HG03558 (cell line): ENCODE data around the gene KIAA0753.
"Not testable (repeated sequence)": the region's sequence is repeated elsewhere in the genome, so short reads cannot be mapped to it uniquely, and the experiment has no call there.

Experiments used
- ATAC-seq: cut with Tn5 transposase; IDR thresholded peaks from one replicate; pipeline ENCODE4 v1.9.1; 2021; ENCODE audit warnings: moderate number of reproducible peaks; ENCODE audit not compliant: unreplicated experiment; ENCODE audit errors: extremely low read depth

Gene KIAA0753

DNA sequence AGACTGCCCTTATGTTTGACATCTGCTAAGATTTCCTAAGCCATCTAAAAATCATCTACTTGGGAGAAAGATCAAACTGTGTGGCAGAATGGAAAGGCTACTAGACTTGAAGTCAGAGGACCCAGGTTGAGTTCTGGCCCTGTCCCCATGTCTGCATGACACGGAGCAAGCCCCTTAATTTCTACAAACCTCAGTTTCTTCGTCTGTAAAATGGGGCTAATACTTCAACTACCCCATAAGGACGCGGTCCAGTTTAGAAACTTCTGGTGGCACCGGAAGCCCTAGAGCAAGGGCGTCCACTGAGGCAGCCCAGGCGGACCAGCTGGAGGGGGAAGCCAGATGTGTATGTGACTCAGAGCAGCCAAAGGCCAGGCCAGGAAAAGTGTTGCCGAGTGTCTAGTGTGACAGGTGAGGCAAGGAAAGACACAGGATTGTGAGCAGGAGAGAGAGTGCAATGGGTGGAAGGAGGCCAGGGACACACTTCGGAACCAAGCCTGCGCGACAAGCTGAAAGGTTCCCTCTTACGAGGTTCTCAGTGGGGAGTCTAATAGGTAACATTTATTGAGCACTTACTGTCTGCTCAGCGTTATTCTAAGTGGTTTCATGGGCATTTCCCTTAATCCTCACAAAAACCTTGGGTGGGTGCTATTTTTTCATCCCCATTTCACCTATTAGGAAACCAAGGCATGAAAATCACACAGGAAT, 66.4 kb downstream of the KIAA0753 start:
- ATAC-seq = no peak

DNA sequence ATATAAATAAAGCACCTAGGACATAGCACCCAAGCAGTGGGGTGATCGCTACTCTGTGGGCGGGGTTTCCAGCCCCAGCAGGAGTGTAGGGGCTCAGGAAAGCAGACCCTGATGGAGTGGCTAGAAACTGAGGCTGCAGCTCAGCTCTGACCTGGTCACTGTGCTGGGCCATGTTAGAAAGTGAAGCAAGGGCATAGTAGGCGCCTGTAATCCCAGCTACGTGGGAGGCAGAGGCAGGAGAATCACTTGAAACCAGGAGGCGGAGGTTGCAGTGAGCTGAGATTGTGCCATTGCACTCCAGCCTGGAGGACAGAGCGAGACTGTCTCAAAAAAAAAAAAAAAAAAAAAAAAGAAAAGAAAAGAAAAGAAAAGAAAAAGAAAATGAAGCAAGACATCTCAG, 67.0 kb downstream of the KIAA0753 start:
- not testable (repeated sequence) for ATAC-seq

DNA sequence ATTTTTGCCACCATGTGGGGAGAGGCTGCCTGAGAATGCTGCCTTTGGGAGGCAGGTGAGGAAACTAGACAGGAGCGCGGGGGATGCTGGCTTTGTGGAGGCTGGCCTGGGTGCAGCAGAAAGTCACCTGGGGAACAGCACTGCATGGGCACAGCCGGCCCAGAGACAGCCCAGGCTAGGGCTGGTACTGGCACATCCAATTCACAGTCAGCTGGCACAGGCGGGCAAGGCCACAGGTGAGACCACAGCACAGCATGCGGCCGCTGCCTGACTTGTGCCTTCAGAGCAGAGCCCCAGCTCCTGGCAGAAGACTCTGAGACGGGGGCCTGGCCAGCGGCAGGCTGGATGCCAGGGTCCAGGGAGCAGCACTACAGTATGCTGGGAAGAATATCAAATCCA, 67.5 kb downstream of the KIAA0753 start:
- no peak for ATAC-seq

GRCh38 chr17:6571452-6571781, 69.1 kb downstream of the KIAA0753 start:
- no peak for ATAC-seq

DNA sequence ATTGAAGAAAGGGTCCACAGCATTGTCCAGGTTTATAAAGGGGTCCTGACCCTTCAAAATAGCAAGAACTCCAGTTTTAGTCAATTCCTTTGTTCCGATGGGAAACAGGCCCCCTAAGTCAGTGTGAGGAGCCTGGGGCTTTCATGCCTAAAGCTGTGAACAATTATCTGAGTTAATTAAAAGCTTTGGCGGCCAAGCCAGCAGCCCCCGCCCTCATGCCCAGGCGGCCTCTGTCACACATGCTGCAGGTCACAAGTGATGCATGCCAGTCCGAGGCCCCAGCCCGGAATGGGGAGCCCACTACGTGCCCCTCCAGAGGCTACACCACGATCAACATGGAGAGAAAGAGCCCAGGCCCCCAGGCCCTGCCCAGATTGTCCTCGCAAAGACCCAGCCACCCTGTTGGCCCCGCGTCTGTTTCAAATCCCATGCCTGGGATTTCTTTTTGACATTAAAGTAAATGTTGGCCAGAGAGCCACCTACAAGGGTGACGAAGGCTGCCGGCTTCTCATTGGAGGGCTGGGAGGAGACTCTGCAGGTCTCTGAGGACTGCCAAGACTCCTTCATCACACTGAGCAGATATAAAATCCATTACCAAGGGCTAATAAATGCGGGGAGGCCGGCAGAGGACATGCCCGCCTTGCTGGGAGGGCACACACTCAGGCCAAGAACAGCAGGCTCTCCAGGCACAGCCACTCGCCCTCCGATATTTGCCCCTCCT, 69.6 kb downstream of the KIAA0753 start:
- ATAC-seq = no peak

- ATAC-seq = no peak
These were observed 70.9 kb downstream of the KIAA0753 start for GRCh38 chr17:6569370-6570285.

DNA sequence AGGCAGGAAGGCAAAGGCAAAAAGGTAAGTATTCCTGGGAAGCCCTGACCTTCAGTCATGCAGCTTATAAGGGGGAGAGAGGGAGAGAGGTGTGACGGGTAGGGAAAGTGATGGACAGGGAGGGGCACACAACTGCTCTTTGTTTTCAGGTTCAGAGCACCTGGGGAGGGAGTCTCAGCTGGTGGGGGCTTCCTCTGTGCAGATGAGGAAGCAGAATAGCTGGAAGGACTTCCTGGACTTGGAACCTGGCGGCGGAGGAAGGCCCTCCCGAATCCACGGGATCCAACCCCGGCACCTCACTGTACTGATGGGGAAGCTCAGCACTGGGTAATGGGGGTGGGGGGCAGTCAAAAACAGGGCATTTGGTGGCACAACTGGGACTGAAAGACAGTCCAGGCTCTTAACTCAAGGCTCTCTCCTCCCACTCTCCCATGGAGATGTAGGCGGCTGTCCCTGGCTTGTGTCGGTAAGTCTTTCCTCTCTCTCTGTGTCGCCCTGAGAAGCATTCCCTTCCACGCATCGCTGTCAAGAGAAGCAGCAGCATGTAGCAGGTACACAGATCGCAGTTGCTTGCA, 72.2 kb downstream of the KIAA0753 start:
- no peak for ATAC-seq

DNA sequence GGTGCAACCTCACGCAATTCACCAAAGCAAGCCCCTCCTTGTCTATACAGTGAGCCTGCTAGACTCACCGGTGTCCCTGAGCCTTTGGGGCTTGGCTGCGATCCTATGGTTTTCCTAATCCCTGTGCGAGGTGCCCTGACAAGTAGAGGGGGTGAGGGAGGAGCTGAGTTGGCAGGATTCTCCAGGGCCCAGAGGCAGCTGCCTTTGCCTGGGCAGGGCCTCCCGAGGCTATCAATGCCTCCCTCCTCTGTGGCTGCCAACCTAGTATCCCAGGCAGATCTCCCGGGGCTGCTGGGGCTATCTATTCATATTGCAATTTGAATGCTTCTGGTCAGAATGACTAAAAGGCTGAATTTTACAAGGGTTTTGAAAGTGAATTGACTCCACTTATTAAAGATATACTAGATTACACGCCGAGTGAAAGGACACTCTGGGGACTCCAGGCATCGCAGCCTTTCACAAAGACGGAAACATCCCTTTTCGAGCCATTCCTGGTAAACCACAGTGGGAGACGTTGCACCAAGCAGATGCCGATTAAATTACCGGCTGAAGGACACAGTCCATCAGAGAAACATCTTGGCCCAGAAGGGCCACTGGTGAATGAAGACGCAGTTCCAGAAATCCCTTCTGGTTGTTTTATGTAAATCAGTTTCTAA, 72.9 kb downstream of the KIAA0753 start:
- no peak for ATAC-seq

DNA sequence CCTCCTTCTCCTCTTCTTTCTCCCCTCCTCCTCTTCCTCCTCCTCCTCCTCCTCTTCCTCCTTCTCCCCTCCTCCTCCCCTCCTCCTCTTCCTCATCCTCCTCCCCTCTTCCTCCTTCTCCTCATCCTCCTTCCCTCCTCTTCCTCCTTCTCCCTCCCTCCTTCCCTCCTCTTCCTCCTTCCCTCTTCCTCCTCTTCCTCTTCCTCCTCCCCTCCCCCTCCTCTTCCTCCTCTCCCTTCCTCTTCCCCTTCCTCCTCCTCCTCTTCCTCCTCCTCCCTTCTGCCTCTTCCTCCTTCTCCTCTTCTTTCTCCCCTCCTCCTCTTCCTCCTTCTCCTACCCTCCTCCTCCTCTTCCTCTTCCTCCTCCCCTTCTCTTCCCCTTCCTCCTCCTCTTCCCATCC, 79.1 kb downstream of the KIAA0753 start:
- ATAC-seq = no peak

GRCh38 chr17:6560496-6560895, 80.0 kb downstream of the KIAA0753 start:
- no peak for ATAC-seq

DNA sequence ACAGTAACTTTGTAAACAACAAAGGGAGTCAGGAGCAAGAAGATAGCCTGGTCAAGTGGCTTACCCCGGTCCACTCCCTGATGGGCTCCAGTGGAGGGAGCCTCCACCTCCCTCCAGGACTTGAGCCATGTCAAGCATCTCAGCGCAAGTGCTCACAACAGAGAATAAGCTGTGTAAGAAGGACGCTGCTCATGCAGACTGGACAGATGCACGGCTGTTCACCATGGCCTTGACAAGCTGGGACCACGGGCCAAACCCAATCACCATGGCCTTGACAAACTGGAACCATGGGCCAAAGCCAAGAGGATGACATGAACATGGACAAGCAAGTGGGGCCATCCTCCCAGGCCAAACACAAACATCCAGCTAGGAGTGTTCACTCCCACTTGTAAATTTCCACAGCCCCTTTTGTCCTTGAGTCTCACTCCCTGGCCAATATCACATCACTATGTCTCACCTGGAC, 80.7 kb downstream of the KIAA0753 start:
- ATAC-seq = no peak

DNA sequence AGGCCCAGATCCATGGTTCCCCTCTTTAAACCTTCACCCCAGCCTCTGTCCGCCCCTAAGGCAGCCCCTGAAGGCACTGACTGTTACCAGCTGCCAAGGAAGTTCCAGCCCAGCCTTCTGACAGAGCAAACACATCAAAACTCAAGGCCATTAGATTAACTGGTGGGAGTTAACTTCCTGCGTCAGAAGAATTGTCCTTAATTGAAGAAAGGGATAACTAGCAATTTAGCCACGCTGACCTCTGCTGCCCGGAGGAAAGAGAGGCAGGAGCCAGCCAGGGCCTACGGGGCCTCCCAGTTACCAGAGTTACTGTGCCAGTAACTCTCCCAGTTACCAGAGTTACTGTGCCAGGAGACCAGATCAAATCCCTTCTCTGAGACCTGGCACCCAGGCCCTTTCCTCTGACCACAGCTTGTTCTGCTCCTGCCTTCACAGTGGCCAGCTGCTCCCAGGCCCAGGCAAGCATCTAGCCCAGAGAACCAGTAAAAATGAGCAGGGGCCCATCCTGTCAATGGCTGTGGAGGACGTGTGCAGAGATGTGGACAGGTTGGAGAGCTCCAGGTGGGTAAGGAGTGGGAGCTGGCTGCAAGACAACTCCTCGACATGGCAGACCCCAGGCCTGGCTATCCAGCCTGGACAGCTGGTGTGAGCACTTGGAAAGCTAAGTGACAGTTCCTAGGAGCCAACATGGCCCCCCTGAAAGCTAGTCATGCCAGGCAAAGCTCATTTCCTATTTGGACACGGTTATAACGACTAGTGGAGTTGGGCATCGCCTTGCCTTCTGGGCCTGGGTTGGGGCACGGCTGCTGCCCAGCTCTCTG, 81.4 kb downstream of the KIAA0753 start:
- no peak for ATAC-seq

DNA sequence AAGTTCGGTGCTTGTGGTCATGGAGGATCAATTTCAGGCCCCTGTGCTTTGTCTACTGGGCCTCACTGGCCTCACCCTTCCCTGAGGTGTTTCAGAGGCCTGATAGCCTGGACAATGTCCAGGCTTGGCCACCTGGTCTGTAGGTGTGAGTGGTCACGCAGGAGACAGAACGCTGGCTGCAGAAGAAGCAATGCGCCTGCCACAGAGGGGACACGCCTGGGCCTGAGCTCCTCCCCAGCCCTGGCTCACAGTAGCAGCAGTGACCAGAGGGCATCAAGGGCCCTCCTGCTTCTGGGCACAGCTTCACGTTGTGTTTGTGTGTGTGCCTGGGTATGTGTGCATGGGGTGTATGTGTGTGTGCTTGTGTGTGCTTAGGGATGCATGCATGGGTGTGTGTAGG, 82.2 kb downstream of the KIAA0753 start:
- no peak for ATAC-seq

GRCh38 chr17:6557040-6557438, 83.5 kb downstream of the KIAA0753 start:
- no peak for ATAC-seq

DNA sequence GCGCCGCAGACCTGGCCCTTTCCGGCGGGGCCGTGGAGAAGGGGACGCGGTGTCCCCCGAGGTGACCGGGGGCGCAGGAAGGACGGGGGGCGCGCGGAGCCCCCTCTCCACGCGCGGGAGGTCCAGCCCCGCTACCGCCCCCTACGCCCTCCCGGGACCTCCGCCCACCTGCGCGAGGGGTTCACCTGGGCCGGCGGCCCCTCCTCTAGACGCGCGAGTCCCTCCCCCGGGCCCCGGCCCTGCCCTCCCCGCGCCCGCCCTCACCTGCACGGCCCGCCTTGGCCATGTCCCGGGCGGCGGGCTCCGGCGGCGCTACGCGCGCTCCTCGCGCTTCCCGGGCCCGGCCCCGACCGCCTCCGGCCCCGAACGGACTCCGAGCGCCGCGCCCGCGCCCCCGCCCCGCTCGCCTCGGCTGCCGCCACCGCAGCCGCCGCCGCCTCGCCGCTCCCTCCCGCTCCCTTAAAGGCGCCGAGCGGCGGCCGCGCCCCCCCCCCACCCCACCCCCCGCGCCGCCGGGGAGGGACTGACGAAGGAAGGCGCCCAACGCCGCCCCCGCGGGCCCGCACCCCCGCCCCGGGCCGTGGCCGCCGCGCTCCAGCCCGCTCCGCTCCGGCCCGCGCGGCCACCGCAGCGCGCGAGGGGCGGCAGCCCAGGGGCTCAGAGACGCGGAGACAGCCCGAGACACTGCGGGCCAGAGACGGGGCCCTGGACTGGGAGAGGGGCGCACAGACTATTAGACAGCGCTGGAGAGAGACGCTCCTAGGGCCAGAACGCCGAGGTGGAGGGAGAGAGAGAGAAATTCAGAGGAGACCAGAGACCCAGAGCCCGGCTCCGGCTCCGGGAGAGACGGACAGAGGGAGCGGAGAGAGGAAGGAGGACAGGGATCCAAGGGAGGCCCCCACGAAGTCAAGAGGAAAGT, 84.1 kb downstream of the KIAA0753 start, which contains the start of gene PITPNM3:
TSS of gene PITPNM3 (minus strand) at position 435 of the 919 bp plus-strand sequence. CDS start at position 286, 149 bp downstream.
- ATAC-seq = no peak

DNA sequence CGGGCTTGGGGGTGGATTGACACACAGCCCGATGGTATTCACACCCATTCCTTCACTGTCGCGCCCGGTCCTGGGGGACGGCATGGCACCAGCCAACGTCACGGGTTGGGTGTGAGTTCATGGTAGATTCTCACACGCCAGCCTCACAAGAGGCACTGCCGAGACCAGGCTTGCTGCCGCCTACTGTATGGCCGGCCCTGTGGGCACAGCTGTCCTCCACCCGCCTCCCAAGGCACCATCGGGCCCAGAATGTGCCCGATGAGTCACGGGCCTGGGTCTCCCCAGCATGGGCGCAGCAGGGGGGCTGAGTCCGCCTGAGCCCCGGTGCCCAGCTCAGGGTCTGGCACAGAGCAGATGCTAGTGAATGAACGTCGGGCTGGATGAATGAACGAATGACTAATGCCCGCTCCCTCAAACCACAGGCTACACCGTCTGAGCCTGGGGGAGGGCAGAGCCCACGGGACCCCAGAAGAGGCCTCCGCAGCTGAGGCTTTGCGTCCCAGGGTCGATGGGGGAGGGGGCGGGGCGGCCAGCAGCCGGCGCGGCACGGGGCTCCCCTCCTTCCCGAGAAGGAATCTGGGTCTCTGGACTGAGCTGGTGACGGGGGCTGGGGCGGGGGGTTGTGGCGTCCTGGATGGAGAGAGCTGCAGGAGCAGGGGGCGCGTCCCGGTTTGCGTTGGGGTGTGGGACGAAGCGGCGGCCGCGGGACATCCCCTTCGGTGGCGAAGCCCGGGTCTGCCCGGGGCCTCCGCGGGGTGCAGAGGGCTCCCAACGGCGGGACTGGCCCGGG, 85.0 kb downstream of the KIAA0753 start:
- ATAC-seq = no peak

DNA sequence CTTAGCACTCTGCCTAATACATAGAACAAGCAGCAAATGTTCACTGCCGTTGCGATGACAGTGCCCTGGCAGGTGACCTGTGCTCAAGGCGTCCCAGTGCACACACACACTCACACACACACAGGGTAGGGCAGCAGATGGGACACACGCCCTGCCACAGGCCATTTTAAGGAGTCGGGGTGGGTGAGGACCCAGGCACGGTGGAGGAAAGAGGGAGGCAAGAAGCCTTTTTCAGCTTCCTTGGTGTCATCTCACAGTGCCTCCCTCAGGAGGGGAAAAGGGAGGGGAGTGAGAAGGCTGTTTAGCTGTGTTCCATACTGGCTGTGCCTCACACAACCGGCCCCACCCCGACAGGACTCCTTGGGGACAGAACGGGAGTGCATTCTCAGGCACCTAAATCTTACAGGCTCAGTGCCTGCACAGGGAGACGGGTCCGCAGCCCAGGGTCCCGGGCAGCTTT, 85.6 kb downstream of the KIAA0753 start:
- ATAC-seq = no peak
